AG04449 (cell line): ENCODE data around the gene ETV2.

Source experiments
- CTCF ChIA-PET: fragments of 350-600 bp; formaldehyde crosslinking; extraction: SDS; loops from one replicate; lab custom pipeline; 2021; ENCODE audit warnings: antibody characterized with exemption; lab: Yijun Ruan, JAX
- POLR2A ChIA-PET: fragments of 400-600, 350-600 bp; formaldehyde crosslinking; extraction: SDS; loops from one replicate; lab custom pipeline; 2020; ENCODE audit warnings: antibody characterized with exemption, inconsistent platforms; lab: Yijun Ruan, JAX
- DNase-seq: peaks from one replicate; pipeline ENCODE4 v3.0.0-alpha.2; 2010; ENCODE audit warnings: low read depth, low spot score
- H3K4me3 ChIP-seq: 2 replicates; pipeline ENCODE4 v1.5.1; 2011; ENCODE audit warnings: low read depth, mild to moderate bottlenecking, control low read depth, low read length
- TF ChIP-seq, protein P1 (sequence below): IDR thresholded peaks from one replicate; pipeline ENCODE4 v1.5.1; 2011; ENCODE audit warnings: mild to moderate bottlenecking, moderate library complexity, low read length, control low read depth, inconsistent platforms; ENCODE audit not compliant: insufficient read depth; ENCODE audit errors: missing control alignments

Gene ETV2

DNA sequence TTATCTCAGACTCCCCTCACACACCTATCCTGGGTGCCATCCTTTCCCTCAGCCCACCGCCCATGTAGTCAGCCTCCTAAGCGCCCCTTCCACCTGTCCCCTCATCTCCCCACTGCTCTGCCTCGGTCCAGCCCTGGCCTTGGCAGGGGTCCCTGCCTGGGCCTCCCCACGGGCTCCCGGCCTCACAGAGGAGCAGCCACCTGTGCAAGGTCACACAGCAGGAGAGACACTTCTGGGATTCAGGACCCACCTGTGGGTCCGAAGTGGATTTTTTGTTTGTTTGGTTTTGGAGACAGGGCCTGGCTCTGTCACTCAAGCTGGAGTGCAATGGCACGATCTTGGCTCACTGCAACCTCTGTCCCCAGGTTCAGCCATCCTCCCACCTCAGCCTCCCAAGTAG lies 24.1 kb downstream of the ETV2 start:
- DNase-seq, result no peak
- CTCF ChIA-PET, result no interaction called here
- POLR2A ChIA-PET, result no interaction called here
- no peak overlapping the region for H3K4me3 ChIP-seq
- TF ChIP-seq, protein P1, sequence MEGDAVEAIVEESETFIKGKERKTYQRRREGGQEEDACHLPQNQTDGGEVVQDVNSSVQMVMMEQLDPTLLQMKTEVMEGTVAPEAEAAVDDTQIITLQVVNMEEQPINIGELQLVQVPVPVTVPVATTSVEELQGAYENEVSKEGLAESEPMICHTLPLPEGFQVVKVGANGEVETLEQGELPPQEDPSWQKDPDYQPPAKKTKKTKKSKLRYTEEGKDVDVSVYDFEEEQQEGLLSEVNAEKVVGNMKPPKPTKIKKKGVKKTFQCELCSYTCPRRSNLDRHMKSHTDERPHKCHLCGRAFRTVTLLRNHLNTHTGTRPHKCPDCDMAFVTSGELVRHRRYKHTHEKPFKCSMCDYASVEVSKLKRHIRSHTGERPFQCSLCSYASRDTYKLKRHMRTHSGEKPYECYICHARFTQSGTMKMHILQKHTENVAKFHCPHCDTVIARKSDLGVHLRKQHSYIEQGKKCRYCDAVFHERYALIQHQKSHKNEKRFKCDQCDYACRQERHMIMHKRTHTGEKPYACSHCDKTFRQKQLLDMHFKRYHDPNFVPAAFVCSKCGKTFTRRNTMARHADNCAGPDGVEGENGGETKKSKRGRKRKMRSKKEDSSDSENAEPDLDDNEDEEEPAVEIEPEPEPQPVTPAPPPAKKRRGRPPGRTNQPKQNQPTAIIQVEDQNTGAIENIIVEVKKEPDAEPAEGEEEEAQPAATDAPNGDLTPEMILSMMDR, result no peak

DNA sequence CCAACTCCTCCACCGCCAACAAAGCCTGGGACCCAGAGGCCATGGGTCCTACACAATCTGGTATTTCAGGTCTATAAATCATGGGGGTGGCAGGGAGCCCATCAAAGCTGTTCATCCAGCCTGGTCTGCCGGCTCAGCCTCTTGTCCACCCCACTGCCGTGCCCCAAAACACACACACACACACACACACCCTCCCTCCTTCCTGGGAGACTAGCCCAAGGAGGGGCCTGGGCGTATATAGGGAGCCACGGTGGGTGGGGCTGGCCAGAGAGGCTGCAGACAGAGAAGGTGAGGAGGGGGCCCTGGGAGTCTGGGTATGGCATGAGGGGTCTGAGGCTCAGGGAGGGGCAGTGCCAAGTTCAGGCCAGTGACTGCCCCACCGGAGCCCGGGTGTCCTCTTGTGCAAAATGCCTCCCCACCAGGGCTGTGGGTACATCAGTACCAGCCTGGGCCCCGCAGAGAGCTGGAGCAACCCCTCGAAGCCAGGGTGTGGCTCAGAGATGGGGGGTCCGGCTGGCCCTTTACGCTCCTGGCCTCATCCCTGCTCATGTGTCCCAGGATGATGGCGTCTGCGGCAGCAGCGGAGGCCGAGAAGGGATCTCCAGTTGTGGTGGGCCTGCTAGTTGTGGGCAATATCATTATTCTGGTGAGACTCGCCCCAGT lies 24.8 kb downstream of the ETV2 start, which contains the start of gene UPK1A:
Gene UPK1A (plus strand): TSS at position 267 of the 663 bp plus-strand sequence. CDS start 296 bp downstream, at position 563.
- ChIA-PET CTCF (no interaction called here), POLR2A (interaction anchor here (0.6 kb wide), 1 partner anchor 12 kb away, joined by 3 read pairs; no protein-coding TSS in a partner anchor)
- TF ChIP-seq, protein P1, result no peak
- DNase-seq, result no peak
- no peak within 1 kb of the TSS for H3K4me3 ChIP-seq

DNA sequence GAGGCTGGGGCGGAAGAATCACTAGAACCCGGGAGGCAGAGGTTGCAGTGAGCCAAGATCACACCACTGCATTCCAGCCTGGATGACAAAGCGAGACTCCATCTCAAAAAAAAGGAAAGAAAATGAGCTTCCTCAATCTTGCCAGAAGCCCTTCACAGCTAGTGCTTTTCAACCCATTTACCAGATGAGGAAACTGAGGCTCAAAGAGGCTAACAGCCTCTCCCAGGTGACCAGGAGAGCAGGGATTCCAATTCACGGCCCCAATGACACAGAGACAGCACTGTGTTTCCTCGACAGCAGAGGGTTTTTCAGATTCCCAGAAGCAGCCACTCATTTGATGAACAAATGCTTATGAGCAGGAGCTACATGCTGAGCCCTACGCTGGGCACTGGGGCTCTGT lies 28.0 kb downstream of the ETV2 start:
- TF ChIP-seq, protein P1, result no peak
- ChIA-PET CTCF (interaction anchor here (0.7 to 1.4 kb wide), 3 partner anchors 9 to 187 kb away, joined by 3 to 4 read pairs (median 4); partner anchors contain the start of gene KIRREL2), POLR2A (no interaction called here)
- H3K4me3 ChIP-seq, result no peak overlapping the region
- no peak for DNase-seq

DNA sequence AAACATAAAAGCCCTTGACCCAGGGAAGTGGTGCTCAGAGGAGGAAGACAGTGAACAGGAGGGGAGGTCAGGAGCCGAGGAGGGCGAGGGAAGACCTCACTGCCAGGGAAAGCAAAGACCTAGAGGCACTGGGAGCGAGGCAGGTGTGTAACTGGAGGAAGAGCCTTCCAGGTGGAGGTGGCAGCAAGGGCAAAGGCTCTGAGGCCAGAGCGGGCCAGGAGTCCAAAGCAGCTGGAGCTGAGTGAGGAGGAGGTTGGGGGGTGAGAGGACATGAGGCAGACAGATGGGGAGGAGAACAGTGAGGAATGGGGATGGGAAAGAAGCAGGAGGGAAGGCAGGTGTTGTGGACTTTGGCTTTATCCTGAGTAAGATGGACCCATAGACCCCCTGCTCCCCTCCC lies 28.4 kb downstream of the ETV2 start:
- CTCF ChIA-PET, result interaction anchor here (1.1 to 1.4 kb wide), 2 partner anchors 9 to 24 kb away, joined by 3 to 4 read pairs; no protein-coding TSS in a partner anchor
- TF ChIP-seq, protein P1, result no peak
- DNase-seq, result no peak
- H3K4me3 ChIP-seq, result no peak overlapping the region
- POLR2A ChIA-PET, result no interaction called here

DNA sequence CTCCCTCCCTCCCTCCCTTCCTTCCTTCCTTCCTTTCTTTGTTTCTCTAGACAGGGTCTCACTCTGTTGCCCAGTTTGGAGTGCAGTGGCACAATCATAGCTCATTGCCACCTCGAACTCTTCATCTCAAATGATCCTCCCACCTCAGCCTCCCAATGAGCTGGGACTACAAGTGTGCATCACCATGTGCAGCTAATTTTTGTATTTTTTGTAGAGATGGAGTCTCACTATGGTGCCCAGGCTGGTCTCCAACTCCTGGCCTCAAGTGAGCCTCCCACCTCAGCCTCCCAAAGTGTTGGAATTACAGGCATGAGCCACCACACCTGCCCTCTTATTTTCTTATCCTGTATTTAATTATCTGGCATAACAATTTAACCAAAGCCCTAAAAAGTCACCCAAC lies 29.1 kb downstream of the ETV2 start:
- no peak overlapping the region for H3K4me3 ChIP-seq
- TF ChIP-seq, protein P1, result no peak
- ChIA-PET POLR2A (no interaction called here), CTCF (interaction anchor here (0.8 to 1.4 kb wide), 2 partner anchors 10 to 16 kb away, joined by 3 to 4 read pairs; no protein-coding TSS in a partner anchor)
- no peak for DNase-seq

DNA sequence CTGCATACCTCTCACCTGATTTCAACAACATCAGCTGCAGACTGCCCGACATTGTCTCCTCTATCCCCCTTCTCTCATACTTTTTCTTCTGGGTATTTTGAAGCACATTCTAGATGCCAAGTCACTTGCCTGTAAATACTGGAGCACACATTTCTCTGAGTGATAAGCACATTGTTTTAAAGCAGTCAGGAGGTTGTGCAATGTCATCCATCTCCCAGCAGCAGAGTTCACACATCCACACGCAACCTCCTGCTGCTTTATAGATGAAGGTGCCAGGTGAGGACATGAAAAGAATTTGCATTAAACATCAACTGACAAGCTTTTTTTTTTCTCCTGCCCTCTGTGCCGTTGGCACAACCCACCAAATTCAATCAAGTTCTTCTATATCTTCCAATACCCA lies 30.3 kb downstream of the ETV2 start:
- DNase-seq, result no peak
- ChIA-PET CTCF (interaction anchor here (0.8 kb wide), 1 partner anchor 25 kb away, joined by 4 read pairs; no protein-coding TSS in a partner anchor), POLR2A (no interaction called here)
- TF ChIP-seq, protein P1, result no peak
- H3K4me3 ChIP-seq, result no peak overlapping the region
